GM12892 (cell line): ENCODE results near the gene NPAS3.

Experiments used
- DNase-seq: peaks from one replicate; pipeline ENCODE4 v3.0.0; 2011; ENCODE audit not compliant: insufficient read length
- FAIRE-seq: peaks from 2 replicates; lab custom pipeline; 2011; peaks lifted over from hg19 to GRCh38; lab: Jason Lieb, UNC
- POLR2A ChIP-seq: IDR thresholded peaks from 2 replicates; pipeline ENCODE4 v1.6.1; 2011; ENCODE audit warnings: low read depth, low read length, control low read depth
- POLR2AphosphoS5 ChIP-seq: IDR thresholded peaks from 2 replicates; pipeline ENCODE4 v1.6.1; 2011; ENCODE audit warnings: low read depth, low read length, control low read depth
- TAF1 ChIP-seq: IDR thresholded peaks from 2 replicates; pipeline ENCODE4 v1.6.1; 2011; ENCODE audit warnings: low read depth, mild to moderate bottlenecking, control low read depth, low read length, borderline replicate concordance

Gene NPAS3

DNA sequence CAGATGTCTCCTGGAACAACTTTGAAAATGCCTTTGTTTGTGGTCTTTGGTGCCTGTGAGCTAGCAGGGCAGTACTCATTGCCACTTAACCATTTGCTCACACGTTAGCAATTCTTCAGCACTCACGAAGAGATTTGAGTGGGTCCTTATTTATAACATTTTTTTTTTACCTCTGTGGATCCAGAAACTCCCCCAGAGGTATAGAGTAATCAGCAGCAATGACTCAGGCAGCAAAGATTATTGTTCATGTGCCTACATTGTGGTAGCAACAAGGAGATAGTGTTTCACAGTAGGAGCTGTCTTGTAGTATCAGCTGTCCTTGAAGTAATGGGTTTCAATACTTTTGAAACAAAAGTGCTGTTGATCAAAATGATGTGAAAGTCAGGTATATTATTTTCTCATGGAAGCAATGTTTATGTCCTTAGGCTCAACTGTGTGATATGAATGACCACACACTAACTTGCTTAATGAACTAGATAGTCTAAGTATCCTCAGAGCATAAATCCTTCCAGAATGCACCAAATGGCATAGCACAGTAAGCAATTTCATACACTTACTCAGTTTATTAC lies 708.1 kb downstream of the NPAS3 start:
- no peak for FAIRE-seq
- TF ChIP-seq TAF1 (no peak), POLR2AphosphoS5 (no peak), POLR2A (no peak)
- DNase-seq: no peak

GRCh38 chr14:33647385-33647786 lies 708.7 kb downstream of the NPAS3 start:
- TF ChIP-seq TAF1: no peak
- TF ChIP-seq POLR2A: no peak
- TF ChIP-seq POLR2AphosphoS5: no peak
- no peak for FAIRE-seq
- no peak for DNase-seq

GRCh38 chr14:33650430-33650829 lies 711.8 kb downstream of the NPAS3 start:
- no peak for TF ChIP-seq TAF1
- TF ChIP-seq POLR2AphosphoS5: no peak
- no peak for TF ChIP-seq POLR2A
- FAIRE-seq (no peak), DNase-seq (no peak)

GRCh38 chr14:33652566-33653307 lies 714.1 kb downstream of the NPAS3 start:
- no peak for FAIRE-seq
- TF ChIP-seq TAF1: no peak
- no peak for TF ChIP-seq POLR2AphosphoS5
- no peak for TF ChIP-seq POLR2A
- no peak for DNase-seq

- no peak for FAIRE-seq
- no peak for DNase-seq
- no peak for TF ChIP-seq TAF1
- TF ChIP-seq POLR2A: no peak
- TF ChIP-seq POLR2AphosphoS5: no peak
Measured at GRCh38 chr14:33653308-33653695, 714.6 kb downstream of the NPAS3 start.

- DNase-seq: no peak
- no peak for TF ChIP-seq TAF1
- no peak for FAIRE-seq
Measured at GRCh38 chr14:33655421-33655820, 716.7 kb downstream of the NPAS3 start.

GRCh38 chr14:33657476-33657875 lies 718.8 kb downstream of the NPAS3 start:
- no peak for FAIRE-seq
- no peak for TF ChIP-seq TAF1
- TF ChIP-seq POLR2A: no peak
- TF ChIP-seq POLR2AphosphoS5: no peak
- DNase-seq: no peak

DNA sequence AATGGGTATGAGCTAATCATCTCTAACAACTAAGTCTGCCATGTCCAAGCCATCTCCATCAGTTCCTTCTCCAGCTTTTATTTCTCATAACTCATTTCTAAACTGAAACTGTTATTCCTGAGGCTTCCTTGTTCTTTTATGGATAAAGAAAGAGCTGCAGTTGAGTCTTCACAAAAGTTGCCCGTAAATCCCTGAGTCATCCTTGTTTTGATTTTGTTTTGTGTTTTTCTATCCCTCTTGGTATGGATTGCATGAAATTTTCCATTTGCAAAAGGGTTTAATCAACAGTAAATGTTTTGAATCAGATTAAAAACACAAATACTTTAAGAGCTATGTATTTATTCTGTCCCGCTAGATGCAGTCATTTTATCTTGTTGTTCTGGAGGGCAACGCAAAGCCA lies 721.6 kb downstream of the NPAS3 start:
- no peak for FAIRE-seq
- no peak for TF ChIP-seq POLR2AphosphoS5
- no peak for DNase-seq

- no peak for TF ChIP-seq TAF1
- TF ChIP-seq POLR2AphosphoS5: no peak
- TF ChIP-seq POLR2A: no peak
- FAIRE-seq (no peak), DNase-seq (no peak)
Measured at GRCh38 chr14:33661101-33661500, 722.4 kb downstream of the NPAS3 start.

DNA sequence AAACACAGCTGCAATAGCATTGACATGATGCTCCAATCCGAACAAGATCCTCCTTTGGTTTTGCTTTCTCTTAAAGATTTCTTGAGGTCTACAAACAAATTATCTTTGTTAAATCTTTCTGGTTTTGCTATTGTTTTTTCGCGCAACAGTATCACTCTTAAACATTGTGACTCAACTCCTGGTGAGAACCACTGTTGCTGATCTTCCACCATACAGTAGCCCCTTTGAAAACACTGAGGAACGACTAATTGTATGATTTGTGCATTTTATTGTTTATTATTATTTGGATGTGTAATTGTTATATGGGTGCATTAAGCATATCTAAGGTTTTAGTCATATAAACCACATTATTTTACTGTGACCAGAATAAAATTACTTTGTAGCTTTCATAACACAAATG lies 729.4 kb downstream of the NPAS3 start:
- DNase-seq (no peak), FAIRE-seq (no peak)
- TF ChIP-seq POLR2A: no peak
- TF ChIP-seq TAF1: no peak
- no peak for TF ChIP-seq POLR2AphosphoS5

DNA sequence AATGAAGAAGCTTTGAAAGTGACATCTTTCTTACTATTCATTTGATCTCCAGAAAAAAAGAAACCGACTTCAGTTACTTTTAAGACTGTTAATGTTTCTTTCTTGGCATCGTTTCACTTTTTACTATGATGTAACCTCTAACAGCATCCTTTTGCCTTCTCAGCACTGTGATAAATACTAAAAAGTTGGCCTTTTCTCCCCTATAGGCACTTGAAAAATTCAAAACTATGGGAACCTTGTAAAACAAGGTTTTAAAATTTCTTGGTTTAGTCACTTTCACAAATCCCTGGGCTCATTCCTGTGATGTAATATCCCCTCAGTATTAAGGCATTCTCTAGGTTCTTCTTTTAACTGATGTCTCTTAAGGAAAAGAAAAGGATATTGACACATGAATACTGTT lies 730.4 kb downstream of the NPAS3 start:
- DNase-seq (no peak), FAIRE-seq (no peak)
- TF ChIP-seq POLR2A: no peak
- TF ChIP-seq TAF1: no peak
- TF ChIP-seq POLR2AphosphoS5: no peak

GRCh38 chr14:33670235-33670634 lies 731.6 kb downstream of the NPAS3 start:
- FAIRE-seq: no peak
- TF ChIP-seq POLR2A (no peak), POLR2AphosphoS5 (no peak), TAF1 (no peak)

GRCh38 chr14:33671556-33671955 lies 732.9 kb downstream of the NPAS3 start:
- TF ChIP-seq POLR2AphosphoS5 (no peak), POLR2A (no peak), TAF1 (no peak)
- DNase-seq (no peak), FAIRE-seq (no peak)

More at GRCh38 chr14:33670235-33670634, 731.6 kb downstream of the NPAS3 start:
- no peak for DNase-seq

DNA sequence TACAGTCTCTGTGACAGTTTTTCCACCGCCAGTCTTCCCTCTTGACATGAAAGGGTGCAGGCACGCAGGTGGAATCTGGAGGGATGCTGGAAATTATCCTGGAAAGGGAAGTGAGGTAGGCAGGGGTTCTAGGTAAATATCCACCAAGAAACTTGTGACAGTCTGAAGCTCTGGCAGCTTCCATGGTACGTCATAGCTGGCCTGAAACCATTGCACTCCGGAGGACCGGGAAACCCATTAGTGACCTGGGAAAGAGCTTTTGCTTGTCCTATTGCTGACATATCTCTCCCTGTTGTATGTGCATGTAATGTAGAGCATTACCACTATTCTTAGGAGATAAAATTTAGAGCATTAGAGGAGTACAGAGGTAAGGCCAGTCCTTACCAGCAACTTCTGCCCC lies 736.2 kb downstream of the NPAS3 start:
- FAIRE-seq: no peak
- no peak for DNase-seq
- no peak for TF ChIP-seq POLR2AphosphoS5
- no peak for TF ChIP-seq POLR2A
- TF ChIP-seq TAF1: no peak
